HCT116 (cell line): ENCODE results near the gene ZNF197. TPM values are rescaled to one million over a fixed set of nuclear protein-coding genes. Genes with fewer than 3 reads are reported as not detected.

Experiments
- ATAC-seq: fragments of 200-7000 bp; cut with Tn5 transposase; 2 replicates; pipeline ENCODE4 v1.9.1; 2020; ENCODE audit warnings: mild to moderate bottlenecking, moderate library complexity
- BruUV-seq: library from RNA; stranded (reverse); fragments of 400-500 nt; replicated peaks from 2 replicates; lab custom pipeline; 2021; lab: Mats Ljungman, UMichigan
- CTCF ChIA-PET: fragments of 300-600 bp; sonication (Branson Sonifier 250); formaldehyde crosslinking; loops from one replicate; lab custom pipeline; 2021; ENCODE audit warnings: antibody characterized with exemption; lab: Charles Lee
- POLR2A ChIA-PET: fragments of 300-600, 350-600 bp; sonication (Branson Sonifier 250); formaldehyde crosslinking; loops from one replicate; lab custom pipeline; 2021; ENCODE audit warnings: antibody characterized with exemption; lab: Charles Lee
- RAD21 ChIA-PET, 2 experiments: fragments of 300-600 bp; sonication (Branson Sonifier 250); formaldehyde crosslinking; loops; one replicate each; lab custom pipeline; 2023; ENCODE audit warnings: low total read pairs in 2 of 2; ENCODE audit not compliant: uncharacterized antibody in 2 of 2, unreplicated experiment in 2 of 2, low non-redundant PET in 1 of 2; lab: Charles Lee
- DNase-seq: peaks from one replicate; pipeline ENCODE4 v3.0.0-alpha.2; 2010; ENCODE audit warnings: low read depth, low spot score
- H2AFZ ChIP-seq: fragments of 200-600 bp; shearing (Covaris generic), sonication (generic); 2 replicates; pipeline ENCODE4 v1.6.1; 2017; ENCODE audit warnings: low read depth, mixed run types, mixed read lengths, antibody characterized with exemption, low read length; ENCODE audit not compliant: poor library complexity, severe bottlenecking
- H3K27ac ChIP-seq: 2 replicates; pipeline ENCODE4 v1.5.1; 2012; ENCODE audit warnings: low read depth, low read length
- H3K27me3 ChIP-seq: fragments of 200-600 bp; sonication (generic); 2 replicates; pipeline ENCODE4 v1.6.1; 2016; ENCODE audit warnings: mixed run types, low read length, mixed read lengths; ENCODE audit not compliant: insufficient read depth
- H3K36me3 ChIP-seq, 2 experiments: fragments of 200-500 bp in 1 of 2; fragments of 200-600 bp in 1 of 2; sonication (Bioruptor generic) in 1 of 2; sonication (generic) in 1 of 2; 2 replicates each; pipeline versions ENCODE4 v1.5.1 to v1.6.1; 2014 to 2016; ENCODE audit warnings: low read length in 2 of 2, inconsistent platforms in 1 of 2, mixed read lengths in 1 of 2, mixed run types in 1 of 2; ENCODE audit not compliant: insufficient read depth in 2 of 2, control insufficient read depth in 1 of 2
- H3K4me1 ChIP-seq, 2 experiments: fragments of 200-600 bp in 1 of 2; sonication (generic) in 1 of 2; 2 replicates each; pipeline versions ENCODE4 v1.5.1 to v1.6.1; 2012 to 2017; ENCODE audit warnings: low read length in 2 of 2, inconsistent platforms in 1 of 2, mild to moderate bottlenecking in 1 of 2, mixed read lengths in 1 of 2, mixed run types in 1 of 2, moderate library complexity in 1 of 2; ENCODE audit not compliant: insufficient read depth in 2 of 2, control insufficient read depth in 1 of 2
- H3K4me2 ChIP-seq: fragments of 200-600 bp; sonication (generic); 2 replicates; pipeline ENCODE4 v1.6.1; 2017; ENCODE audit warnings: mixed run types, low read length, mixed read lengths
- H3K4me3 ChIP-seq, 2 experiments: fragments of 200-600 bp in 1 of 2; sonication (generic) in 1 of 2; replicated peaks in 1 of 2; 2 replicates each; pipeline ENCODE4 v1.5.1; 2011 to 2016; ENCODE audit warnings: low read length in 2 of 2, control low read depth in 1 of 2, low read depth in 1 of 2, mild to moderate bottlenecking in 1 of 2, mixed read lengths in 1 of 2, mixed run types in 1 of 2
- H3K79me2 ChIP-seq: fragments of 200-600 bp; sonication (generic); 2 replicates; pipeline ENCODE4 v1.6.1; 2017; ENCODE audit warnings: mild to moderate bottlenecking, mixed run types, low read length, moderate library complexity, mixed read lengths; ENCODE audit not compliant: insufficient read depth
- H3K9ac ChIP-seq: fragments of 200-600 bp; sonication (generic); 2 replicates; pipeline ENCODE4 v1.6.1; 2016; ENCODE audit warnings: low read length, mixed read lengths
- H3K9me2 ChIP-seq: fragments of 200-600 bp; sonication (generic), shearing (Covaris generic); 2 replicates; pipeline ENCODE4 v1.6.1; 2017; ENCODE audit warnings: mixed run types, mild to moderate bottlenecking, moderate library complexity; ENCODE audit not compliant: insufficient read depth
- H3K9me3 ChIP-seq, 2 experiments: fragments of 200-500 bp in 1 of 2; fragments of 200-600 bp in 1 of 2; sonication (Bioruptor generic) in 1 of 2; sonication (generic) in 1 of 2; 2 replicates each; pipeline ENCODE4 v1.6.1; 2014 to 2017; ENCODE audit warnings: low read length in 2 of 2, mixed read lengths in 2 of 2, inconsistent platforms in 1 of 2, low read depth in 1 of 2, mild to moderate bottlenecking in 1 of 2, mixed run types in 1 of 2, moderate library complexity in 1 of 2; ENCODE audit not compliant: control insufficient read depth in 1 of 2, insufficient read depth in 1 of 2
- H4K20me1 ChIP-seq: fragments of 200-600 bp; sonication (generic), shearing (Covaris generic); 2 replicates; pipeline ENCODE4 v1.6.1; 2017; ENCODE audit warnings: mixed run types, mild to moderate bottlenecking, moderate library complexity; ENCODE audit not compliant: insufficient read depth
- ATF3 ChIP-seq: IDR thresholded peaks from 2 replicates; pipeline ENCODE4 v1.6.1; 2012
- CBX3 ChIP-seq: IDR thresholded peaks from 2 replicates; pipeline ENCODE4 v1.6.1; 2012; ENCODE audit warnings: low read depth
- CTCF ChIP-seq, 3 experiments: fragments of 200-600 bp in 1 of 3; sonication (generic) in 1 of 3; IDR thresholded peaks in 2 of 3; conservative IDR thresholded peaks in 1 of 3; 2 replicates each; pipeline ENCODE4 v1.5.1; 2012 to 2017; ENCODE audit warnings: low read depth in 2 of 3, low read length in 2 of 3, antibody characterized with exemption in 1 of 3, borderline replicate concordance in 1 of 3, control low read depth in 1 of 3, mild to moderate bottlenecking in 1 of 3, mixed read lengths in 1 of 3, mixed run types in 1 of 3, moderate library complexity in 1 of 3; ENCODE audit not compliant: insufficient read depth in 1 of 3
- EGR1 ChIP-seq: IDR thresholded peaks from 2 replicates; pipeline ENCODE4 v1.6.1; 2012; ENCODE audit warnings: low read depth
- EZH2 ChIP-seq: fragments of 200-600 bp; sonication (generic); IDR thresholded peaks from 2 replicates; pipeline ENCODE4 v1.6.1; 2017; ENCODE audit warnings: antibody characterized with exemption, mixed run types
- FOSL1 ChIP-seq: IDR thresholded peaks from 2 replicates; pipeline ENCODE4 v1.6.1; 2012; ENCODE audit warnings: low read depth
- JUND ChIP-seq: IDR thresholded peaks from 2 replicates; pipeline ENCODE4 v1.6.1; 2012
- POLR2A ChIP-seq: IDR thresholded peaks from 2 replicates; pipeline ENCODE4 v1.7.0; 2011; ENCODE audit warnings: borderline replicate concordance; ENCODE audit not compliant: insufficient read depth, insufficient read length; ENCODE audit errors: extremely low read depth
- RAD21 ChIP-seq: IDR thresholded peaks from 2 replicates; pipeline ENCODE4 v1.6.1; 2012; ENCODE audit warnings: low read depth, mild to moderate bottlenecking
- SIN3A ChIP-seq: IDR thresholded peaks from 2 replicates; pipeline ENCODE4 v1.6.1; 2012; ENCODE audit warnings: low read depth
- SP1 ChIP-seq: IDR thresholded peaks from 2 replicates; pipeline ENCODE4 v1.6.1; 2012; ENCODE audit warnings: low read depth
- SRF ChIP-seq: IDR thresholded peaks from 2 replicates; pipeline ENCODE4 v1.6.1; 2012; ENCODE audit warnings: low read depth
- TCF7L2 ChIP-seq: IDR thresholded peaks from 2 replicates; pipeline ENCODE4 v1.7.0; 2011; ENCODE audit warnings: borderline replicate concordance, inconsistent platforms; ENCODE audit not compliant: insufficient read depth, insufficient read length; ENCODE audit errors: extremely low read depth
- YY1 ChIP-seq: IDR thresholded peaks from 2 replicates; pipeline ENCODE4 v1.6.1; 2011; ENCODE audit warnings: low read length, low read depth, moderate library complexity, mild to moderate bottlenecking; ENCODE audit not compliant: insufficient replicate concordance; ENCODE audit errors: extremely low read depth
- ZNF274 ChIP-seq: fragments of 200-500 bp; sonication (Bioruptor generic); IDR thresholded peaks from 2 replicates; pipeline ENCODE4 v1.6.1; 2014; ENCODE audit warnings: mild to moderate bottlenecking, low read depth, low read length, inconsistent platforms
- intact Hi-C: fragments of 100-400 bp; cut with micrococcal nuclease; formaldehyde crosslinking; loops from 2 replicates; pipeline ENCODE4 v1.10.0; 2022
- total RNA-seq: library from RNA; stranded (reverse); gene quantifications from one replicate; pipeline ENCODE4 v1.2.1, GENCODE V29; 2021; ENCODE audit not compliant: unreplicated experiment

Gene ZNF197
- total RNA-seq, 1 experiment from 2014 or later = 16.5 TPM

- ChIA-PET RAD21 (no interaction called here), CTCF (no interaction called here), POLR2A (no interaction called here)
- TF ChIP-seq ATF3 (no peak), TCF7L2 (no peak), FOSL1 (no peak), EGR1 (no peak), SP1 (no peak), POLR2A (no peak), YY1 (no peak), CTCF (IDR thresholded peaks at IDR 0.05 in 2 of 3, conservative IDR thresholded peaks at IDR 0.05 in 1 of 3; ENCODE audit: borderline replicate concordance in 1 of 3, insufficient read depth in 1 of 3, low read depth in 2 of 3, low read length in 2 of 3) (no peak), JUND (no peak), EZH2 (no peak), SRF (no peak), ZNF274 (no peak), RAD21 (no peak), SIN3A (no peak), CBX3 (no peak)
- Histone ChIP-seq H4K20me1 (no peaks in the 10 kb centered on the region), H3K36me3 (no peaks in the 10 kb centered on the region), H2AFZ (no peak overlapping the region), H3K27me3 (no peaks in the 10 kb centered on the region), H3K4me3 (no peak overlapping the region), H3K4me1 (no peaks in the 10 kb centered on the region), H3K9me3 (no peaks in the 10 kb centered on the region), H3K9ac (no peak overlapping the region), H3K27ac (no peak overlapping the region), H3K4me2 (no peak overlapping the region), H3K9me2 (no peaks in the 10 kb centered on the region), H3K79me2 (no peaks in the 10 kb centered on the region)
- ATAC-seq = no peak
- no peak for DNase-seq
- BruUV-seq = no TSS peak
- intact Hi-C loops = no loop called here
Measured at GRCh38 chr3:44674211-44674610, 49.4 kb downstream of the ZNF197 start.
